ENCODE measurements around the gene CUL4A.

DNA sequence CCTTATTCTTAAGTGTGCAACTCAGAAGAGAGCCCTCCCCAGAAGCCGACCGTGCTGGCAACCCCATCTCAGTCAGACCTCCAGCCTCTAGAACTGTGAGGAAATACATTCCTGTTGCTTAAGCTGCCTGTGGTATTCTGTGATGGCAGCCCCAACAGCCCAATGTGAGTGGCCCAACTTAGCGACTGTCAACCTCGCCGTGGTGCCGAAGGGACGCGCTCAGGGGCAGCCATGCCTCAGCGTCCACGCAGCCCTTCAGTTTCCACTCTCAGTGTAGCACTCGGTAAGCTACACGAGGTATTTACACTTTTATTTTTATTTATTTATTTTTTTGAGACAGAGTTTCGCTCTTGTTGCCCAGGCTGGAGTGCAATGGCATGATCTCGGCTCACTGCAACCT, 32.6 kb upstream of the CUL4A start:
- TF ChIP-seq CTCF (IDR thresholded peaks at IDR 0.05; ENCODE audit: low read length) (no peak), EZH2phosphoT487 (IDR thresholded peaks at IDR 0.05; ENCODE audit: low read length) (no peak)

Data from MM.1S (cell line).